GM18502 (cell line): ENCODE measurements around the gene MEIOB.
"Not testable (repeated sequence)": the region's sequence is repeated elsewhere in the genome, so short reads cannot be mapped to it uniquely, and the experiment has no call there.

Experiments
- ATAC-seq: cut with Tn5 transposase; IDR thresholded peaks from one replicate; pipeline ENCODE4 v1.9.1; 2021; ENCODE audit warnings: mild to moderate bottlenecking; ENCODE audit not compliant: unreplicated experiment, poor library complexity

Gene MEIOB

DNA sequence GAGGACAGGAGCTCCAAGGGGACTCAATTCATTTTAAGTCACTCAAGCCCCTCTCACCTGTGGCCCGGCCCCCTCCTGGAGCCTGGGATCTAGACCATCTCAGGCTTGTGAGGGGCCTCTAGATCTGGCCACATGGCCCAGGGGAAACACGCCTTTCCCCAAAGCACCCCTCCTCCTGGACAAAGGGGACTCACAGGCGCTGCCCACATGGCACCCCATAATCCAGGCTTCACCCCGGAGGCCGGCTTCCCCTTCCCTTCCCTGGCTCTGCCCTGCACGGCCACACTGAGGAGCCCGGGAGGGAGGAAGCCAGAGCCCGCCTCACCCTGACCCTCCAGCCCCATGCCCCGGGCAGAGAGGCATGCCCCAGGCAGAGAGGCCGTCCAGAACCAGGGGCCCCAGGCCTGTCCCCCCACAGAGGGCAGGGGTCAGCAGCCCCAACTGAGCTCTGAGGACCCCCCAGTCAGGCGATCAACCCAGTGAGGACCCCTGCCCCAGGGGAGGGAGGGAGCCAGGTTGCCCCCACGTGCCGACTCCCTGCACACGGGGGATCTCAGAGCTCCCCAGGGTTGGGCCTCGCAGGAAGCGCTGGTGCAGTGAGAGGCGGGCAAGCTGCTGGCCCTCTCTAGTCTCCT is 35.4 kb upstream of the MEIOB start:
- no peak for ATAC-seq

DNA sequence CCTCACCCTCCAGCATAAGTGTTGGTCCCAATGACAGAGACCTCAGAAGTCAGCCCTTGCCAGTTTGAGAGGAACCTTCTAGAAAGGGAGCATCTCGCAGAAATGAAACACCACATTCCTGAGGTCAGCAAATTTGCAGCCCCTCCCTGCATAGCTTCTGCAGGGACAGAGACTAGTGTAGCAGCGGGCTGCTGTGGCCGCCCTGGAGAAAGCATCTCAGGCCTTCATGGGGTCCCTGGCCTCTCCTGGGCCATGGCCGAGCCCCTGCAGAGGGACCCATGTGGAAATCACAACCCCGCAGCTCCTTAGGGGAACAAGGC is 34.8 kb upstream of the MEIOB start:
- no peak for ATAC-seq

DNA sequence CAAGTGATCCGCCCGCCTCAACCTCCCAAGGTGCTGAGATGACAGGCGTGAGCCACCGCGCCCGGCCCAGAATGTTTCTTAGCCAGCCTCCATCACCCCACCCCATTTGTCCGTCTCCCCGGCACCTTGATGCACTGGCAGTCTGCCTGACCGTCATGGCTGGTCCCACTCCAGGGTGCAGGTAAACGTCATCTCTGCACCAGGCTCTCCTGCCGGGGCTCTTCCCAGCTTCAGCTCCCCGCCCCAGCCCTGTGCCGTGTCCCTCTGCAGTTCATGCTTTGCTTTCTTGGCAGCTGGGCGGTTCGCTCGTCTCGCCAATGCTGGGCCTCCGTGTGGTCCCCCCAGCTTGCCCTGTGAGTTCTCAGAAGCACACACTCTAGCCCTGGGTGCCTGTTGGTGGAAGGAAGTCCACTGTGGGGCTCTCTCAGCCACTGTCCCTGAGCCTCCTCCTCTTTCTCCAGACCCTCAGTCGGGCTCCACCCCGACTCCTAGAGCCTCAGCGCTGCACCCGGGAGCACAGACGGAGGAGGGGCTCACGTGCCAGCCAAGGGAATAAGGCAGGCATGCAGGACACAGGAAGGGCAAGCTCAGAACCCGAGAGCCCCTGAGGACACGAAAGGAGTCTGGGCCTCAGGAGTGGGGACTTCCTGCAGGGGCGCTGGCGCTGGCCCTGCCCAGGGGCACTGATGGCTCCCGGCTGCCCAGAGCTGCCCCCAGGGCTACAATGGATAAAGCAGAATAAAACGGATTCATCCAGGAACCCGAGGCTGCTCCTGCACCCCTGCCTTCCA is 34.3 kb upstream of the MEIOB start:
- no peak for ATAC-seq

DNA sequence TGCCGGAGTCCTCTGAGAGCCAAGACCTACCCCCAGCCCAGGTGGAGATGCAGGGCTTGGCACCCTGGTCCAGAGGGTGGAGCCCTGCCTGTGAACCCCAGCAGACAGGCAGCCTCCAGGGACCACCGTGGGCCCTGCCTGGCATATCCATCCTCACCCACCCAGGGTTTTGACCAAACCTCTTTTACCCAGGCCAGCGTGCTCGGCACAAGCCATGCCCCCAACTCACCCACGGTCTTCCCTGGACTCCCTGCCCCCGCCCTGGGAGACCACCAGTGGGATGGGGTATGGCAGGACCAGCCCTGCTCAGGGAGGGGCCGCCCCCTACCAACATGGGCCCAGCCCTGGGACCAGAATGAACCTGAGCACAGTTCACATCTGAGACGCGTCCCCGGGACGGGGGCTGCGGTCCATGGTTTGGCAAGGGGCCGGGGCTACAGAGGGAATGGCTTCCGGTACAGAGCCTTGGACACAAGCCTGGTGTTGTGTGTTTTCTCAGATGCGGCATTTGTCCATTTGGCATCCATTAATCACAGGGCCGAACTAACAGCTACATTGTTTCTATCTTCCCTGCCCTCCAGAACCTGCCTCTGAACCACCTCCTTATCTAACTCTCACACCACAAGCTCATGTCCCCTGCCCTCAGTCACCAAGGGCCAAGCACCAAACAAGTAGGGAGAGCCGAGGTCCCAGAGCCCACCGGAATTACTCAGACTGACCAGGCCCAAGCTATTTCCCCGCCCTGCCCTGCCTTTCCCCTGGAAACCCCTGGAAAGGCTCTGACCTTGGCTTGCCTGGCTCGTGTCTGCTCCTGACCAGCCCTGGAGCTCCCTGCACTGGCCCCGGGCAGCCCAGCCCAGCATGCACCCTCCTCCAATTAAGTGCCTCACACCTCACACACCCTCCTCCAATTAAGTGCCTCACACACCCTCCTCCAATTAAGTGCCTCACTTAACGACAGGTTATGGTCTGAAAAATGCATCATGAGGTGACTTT is 32.2 kb upstream of the MEIOB start:
- ATAC-seq = no peak

DNA sequence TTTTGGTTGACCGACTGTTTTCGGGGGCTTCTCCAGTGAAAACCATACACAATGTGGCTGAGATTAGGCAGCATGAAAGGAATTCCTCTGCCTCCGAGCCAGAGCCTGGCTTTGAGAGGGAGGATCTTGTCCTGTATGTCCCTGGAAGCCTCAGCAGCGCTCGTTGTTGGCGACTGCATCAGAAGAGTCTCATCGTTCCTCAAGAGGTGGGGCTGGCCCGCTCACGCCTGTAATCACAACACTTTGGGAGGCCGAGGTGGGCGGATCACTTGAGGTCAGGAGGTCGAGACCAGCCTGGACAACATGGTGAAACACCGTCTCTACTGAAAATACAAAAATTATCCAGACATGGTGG is 31.2 kb upstream of the MEIOB start:
- no peak for ATAC-seq

DNA sequence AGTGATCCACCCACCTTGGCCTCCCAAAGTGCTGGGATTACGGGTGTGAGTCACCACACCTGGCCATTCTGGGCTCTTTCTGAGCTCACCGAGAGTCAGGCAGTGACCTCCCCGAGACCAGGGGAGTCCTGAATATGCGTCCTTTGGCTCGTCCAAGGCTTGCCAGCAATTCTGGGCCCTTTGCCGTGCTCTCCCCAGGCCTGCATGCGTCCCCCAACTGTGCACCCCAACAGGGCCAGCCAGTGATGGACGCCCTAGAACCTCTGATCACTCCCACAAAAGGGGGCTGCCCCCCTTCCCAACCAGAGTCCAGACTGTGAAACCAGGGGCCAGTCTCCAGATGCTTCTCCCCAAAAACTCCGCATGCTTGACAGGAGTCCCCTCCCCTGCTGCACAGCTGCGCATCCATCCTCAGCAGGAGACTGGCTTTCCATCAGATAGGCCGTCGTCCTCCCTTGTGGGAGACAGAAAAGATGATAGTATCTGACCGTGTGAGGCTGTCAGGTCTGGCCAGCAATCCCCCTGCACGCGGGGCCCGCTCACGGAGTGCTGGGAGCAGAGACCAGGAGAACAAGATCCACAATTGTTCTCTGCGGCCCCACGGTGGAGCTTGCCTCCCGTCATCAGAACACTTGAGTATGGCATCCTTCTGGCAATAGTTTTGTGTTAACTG is 30.7 kb upstream of the MEIOB start:
- ATAC-seq = no peak

DNA sequence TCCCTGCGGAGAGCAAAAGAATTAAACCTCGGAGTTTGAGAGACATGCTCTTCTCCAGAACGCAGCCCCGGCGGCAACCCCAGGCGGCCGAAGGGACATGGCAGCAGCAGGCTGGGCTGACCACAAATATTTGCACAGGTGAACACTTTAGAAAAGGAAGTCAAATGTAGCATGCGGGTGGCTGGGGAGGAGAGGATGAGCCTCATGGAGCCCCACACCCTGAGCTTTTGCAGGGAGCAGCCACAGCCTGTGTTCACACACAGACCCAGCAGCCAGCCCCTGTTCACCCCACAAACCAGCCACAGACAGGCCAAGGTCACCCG is 28.4 kb upstream of the MEIOB start:
- no peak for ATAC-seq

DNA sequence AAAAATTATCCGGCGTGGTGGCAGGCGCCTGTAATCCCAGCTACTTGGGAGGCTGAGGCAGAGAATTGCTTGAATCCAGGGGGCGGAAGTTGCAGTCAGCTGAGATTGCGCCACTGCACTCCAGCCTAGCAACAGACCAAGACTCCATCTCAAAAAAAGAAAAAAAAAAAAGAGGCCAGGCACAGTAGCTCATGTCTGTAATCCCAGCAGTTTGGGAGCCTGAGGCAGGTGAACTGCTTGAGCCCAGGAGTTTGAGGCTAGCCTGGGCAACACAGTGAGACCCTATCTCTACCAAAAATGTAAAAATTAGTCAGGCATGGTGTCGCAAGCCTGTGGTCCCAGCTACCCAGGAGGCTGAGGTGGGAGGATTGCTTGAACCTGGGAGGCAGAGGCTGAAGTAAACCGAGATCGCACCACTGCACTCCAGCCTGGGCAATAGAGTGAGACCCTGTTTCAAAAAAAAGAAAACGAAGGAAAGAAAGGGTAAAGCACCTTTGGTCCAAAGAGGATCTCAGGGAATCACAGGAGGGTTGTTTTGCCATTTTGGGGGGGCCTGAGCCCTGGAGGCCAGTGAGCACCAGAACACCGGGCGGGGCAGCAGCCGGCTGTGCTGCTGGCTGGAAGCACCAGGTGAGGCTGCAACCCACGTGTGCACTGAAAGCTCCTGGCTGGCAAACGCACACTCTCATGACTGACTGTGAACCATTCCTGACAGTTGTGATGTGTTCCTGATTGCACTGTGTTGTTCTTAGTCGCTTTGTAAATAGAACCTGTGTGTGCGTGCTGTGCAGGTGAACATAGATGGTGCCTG is 27.9 kb upstream of the MEIOB start:
- no peak for ATAC-seq

DNA sequence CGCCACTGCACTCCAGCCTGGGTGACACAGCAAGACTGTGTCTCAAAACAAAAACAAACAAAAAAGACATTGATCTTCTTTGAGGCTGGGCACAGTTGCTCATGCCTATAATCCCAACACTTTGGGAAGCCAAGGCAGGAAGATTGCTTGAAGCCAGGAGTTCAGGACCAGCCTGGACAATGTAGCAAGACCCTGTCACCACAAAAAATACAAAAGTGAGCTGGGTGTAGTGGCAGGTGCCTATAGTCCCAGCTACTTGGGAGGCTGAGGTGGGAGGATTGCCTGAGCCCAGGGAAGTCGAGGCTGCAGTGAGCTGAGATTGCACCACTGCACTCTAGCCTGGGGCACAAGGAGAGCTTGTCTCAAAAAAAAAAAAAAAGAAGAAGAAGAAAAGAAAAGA is 25.7 kb upstream of the MEIOB start:
- ATAC-seq = not testable (repeated sequence)

DNA sequence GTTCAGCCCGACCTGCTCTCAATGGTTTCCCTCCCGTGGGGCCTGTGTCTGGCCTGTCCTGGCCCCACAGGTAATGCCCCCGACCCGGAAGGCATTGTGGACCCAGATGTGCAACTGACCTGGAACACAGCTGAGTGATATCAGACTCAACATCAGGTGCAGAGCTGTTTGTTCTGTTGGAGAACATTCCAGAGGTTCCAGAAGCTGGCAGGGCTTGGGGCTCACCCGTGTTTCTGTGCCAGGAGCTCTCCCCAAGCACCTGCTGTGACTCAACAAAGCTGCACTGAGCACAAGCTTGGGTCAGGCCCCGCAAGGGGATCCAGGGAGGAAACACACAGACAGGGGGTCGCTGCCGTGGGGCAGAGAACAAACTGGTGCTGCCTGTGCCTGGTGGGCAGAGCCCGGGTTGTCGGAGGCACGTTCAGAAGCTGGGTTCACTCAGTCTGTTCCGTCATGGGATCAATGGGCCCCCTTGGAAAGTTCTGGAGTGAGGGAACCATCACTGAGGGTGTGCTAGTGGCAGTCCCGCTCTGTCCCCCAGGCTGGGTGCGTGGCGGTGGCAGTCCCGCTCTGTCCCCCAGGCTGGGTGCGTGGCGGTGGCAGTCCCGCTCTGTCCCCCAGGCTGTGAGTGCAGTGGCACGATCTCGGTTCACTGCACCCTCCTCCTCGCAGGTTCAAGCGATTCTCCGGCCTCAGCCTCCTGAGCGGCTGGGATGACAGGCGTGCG is 24.1 kb upstream of the MEIOB start:
- no peak for ATAC-seq

DNA sequence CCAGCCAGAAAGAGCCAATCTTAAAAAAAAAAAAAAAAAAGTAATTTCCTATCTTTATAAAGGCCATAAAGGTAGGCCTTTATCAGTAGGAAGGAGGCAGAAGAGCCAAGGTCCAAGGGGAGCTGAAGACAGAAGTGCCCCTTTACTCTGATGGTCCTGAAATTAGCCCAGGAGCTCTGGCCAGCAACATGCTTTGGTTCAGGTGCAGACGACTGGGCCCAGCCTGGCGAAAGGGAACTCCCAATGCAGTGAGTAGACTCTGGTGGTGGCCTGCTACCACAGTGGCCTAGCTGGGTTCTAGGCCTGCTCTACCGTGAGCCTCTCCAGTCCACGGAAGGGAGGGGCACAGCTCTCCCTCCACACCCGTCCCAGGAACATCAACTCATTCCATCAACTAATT is 23.1 kb upstream of the MEIOB start:
- ATAC-seq = no peak

DNA sequence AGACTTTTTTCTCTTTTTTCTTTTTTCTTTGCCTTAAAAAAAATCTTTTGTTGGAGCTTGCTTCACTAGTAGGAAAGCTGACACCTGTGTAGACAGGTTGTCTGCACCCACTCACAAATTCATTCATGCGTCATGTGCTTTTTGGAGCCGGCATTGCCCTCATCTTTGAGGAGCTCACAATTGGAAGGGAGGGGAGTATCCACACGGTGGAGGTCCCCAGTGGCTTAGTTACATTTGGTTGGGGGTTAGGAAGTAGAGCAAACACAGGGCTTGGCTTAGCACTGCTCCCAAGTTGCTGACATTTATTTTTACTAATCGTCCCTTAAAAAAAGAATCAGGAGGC is 18.7 kb upstream of the MEIOB start:
- ATAC-seq = no peak

DNA sequence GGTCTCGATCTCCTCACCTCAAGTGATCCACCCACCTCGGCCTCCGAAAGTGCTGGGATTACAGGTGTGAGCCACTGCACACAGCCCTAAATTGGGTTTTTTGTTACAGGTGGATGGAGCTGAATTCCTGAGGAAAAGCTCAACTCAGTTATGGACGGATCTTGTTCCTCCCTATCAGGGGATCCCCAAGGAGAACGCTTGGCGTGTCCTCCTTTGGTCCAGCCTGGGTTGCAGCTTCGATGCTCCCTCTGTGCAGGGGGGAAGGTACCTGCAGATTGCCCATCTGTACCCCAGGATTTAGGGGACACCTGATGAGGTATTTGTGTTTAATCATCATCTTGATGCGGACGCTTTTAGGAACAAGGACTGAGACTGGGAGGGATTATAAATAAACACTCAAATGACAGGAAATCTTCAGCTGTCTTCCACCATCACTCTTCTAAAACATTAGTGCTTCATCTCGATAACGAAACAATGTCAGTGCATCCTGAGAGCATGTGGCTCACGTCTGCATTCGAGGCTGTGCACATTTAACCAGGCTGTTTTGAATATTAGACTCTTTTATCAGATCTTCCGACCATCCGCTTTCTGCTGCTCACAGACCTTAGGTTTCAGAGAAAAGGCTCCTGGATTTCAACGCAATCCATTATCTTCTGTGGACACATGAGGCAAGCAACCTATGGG is 18.2 kb upstream of the MEIOB start:
- ATAC-seq = no peak

DNA sequence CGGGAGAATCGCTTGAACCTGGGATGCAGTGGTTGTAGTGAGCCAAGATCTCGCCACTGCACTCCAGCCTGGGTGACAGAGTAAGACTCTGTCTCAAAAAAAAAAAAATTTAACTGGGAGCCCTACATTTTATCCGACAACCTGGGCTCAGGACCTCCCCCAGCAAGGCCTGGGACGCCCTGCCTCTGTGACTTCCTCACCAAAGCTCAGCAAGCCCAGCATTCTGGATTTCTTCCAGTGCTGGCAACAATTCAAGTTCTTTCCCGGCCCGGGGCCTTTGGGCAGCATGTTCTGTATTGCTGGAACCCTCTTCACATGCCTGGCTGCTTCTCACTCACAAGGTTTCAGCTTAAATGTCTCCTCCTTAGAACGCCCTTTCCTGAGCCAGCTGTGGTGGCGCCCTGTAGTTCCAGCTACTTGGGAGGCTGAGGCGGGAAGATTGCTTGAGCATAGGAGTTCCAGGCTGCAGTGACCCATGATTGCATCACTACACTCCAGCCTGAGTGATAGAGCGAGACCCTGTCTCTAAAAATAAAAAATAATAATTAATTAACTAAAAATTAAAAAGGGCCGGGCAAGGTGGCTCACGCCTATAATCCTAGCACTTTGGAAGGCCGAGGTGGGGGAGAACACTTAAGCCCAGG is 15.9 kb upstream of the MEIOB start:
- no peak for ATAC-seq

DNA sequence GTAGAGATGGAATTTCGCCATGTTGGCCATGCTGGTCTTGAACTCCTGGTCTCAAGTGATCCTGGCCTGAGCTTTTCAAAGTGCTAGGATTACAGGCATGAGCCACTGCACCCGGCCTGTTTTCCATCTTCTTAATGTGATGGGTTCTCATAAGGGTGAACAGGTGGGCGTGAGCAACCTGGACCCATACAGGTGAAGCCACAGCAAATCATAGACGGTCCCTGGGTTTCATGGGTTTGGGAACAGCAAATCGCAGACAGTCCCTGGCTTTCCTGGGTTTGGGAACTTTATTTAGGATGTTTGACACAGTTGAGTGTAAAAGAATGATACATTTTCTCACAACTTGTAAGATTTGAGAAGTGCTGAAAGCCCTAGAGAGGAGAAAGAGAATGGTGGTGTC is 12.9 kb upstream of the MEIOB start:
- ATAC-seq = no peak

DNA sequence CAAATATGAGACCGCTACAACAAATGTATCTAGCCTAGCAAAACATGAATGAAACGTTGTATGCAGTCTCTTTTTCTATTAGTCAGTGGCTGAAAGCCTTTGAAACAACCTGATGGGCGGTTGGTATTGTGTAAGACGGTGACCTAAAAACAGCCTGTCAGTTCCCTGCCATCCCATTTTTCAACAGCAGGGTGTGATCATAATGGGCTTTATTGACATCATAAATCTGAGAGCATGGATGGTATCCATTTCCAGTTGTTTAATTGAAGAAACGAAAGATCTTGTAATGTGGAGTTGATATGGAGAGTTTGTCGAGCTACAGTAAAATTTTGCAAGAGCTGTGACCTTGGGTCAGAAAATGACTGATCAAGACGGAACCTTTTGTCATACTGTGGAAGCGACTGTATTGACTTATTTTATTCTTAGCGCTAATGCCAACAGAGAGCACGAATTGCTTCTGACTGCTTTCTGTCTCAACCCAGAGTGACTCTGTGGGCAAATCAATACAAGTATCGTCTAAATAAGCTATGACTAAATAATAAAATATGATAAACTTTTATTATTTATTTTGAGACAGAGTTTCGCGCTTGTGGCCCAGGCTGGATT is 12.3 kb upstream of the MEIOB start:
- no peak for ATAC-seq

DNA sequence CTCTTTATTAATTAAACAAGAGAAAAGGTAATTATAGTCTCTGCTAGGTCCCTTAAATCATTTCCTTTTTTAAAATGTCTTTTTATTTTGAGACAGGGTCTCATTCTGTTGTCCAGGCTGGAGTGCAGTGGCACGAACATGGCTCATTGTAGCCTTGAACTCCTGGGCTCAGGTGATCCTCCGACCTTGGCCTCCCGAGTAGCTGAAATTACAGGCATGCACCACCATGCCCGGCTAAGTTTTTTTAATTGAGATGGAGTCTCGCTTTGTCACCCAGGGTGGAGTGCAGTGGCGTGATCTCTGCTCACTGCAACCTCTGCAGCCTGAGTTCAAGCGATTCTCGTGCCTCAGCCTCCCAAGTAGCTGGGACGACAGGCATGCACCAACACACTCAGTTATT is 9.2 kb upstream of the MEIOB start:
- ATAC-seq = not testable (repeated sequence)

DNA sequence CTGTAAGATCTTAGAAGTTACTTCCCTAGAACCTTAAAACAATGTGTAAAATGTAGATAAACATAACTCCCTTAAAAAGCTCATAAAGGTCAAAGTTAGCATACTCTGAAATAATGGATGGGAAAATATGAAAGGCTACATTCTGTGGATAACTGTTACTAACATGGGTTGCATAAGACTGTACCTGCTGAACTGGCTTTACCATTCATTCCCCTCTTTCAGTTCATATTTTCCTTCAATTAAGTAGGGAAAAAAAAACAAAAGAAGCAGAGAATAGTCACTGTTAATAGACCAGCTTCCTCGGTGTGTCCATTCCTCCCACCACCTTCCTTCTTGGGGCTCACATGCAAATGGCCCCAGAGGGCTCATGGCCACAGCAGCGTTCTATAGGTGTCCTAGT is 7.5 kb upstream of the MEIOB start:
- no peak for ATAC-seq
